ENCODE measurements around the gene GRIK1. TPM values are rescaled to one million over a fixed set of nuclear protein-coding genes. Genes with fewer than 3 reads are reported as not detected.

Gene GRIK1
- total RNA-seq, 1 experiment from 2014 or later: not detected

- no peak for DNase-seq (ENCODE audit: low read depth)
Measured at GRCh38 chr21:29909571-29909970, 30.2 kb downstream of the GRIK1 start.

- DNase-seq (ENCODE audit: low read depth): peak; percentile 24
Measured at GRCh38 chr21:29904359-29905282, 35.2 kb downstream of the GRIK1 start.

GRCh38 chr21:29896884-29897283 lies 42.9 kb downstream of the GRIK1 start:
- DNase-seq (ENCODE audit: low read depth): no peak

- DNase-seq (ENCODE audit: low read depth): no peak
Measured at GRCh38 chr21:29893687-29894086, 46.1 kb downstream of the GRIK1 start.

GRCh38 chr21:29892379-29892778 lies 47.4 kb downstream of the GRIK1 start:
- no peak for DNase-seq (ENCODE audit: low read depth)

- no peak for DNase-seq (ENCODE audit: low read depth)
Measured at GRCh38 chr21:29888437-29888836, 51.4 kb downstream of the GRIK1 start.

- no peak for DNase-seq (ENCODE audit: low read depth)
Measured at GRCh38 chr21:29887313-29888009, 52.3 kb downstream of the GRIK1 start.

- DNase-seq (ENCODE audit: low read depth): no peak
Measured at GRCh38 chr21:29885491-29885890, 54.3 kb downstream of the GRIK1 start.

- DNase-seq (ENCODE audit: low read depth): no peak
Measured at GRCh38 chr21:29875873-29876272, 63.9 kb downstream of the GRIK1 start.

GRCh38 chr21:29875036-29875716 lies 64.6 kb downstream of the GRIK1 start:
- no peak for DNase-seq (ENCODE audit: low read depth)

- no peak for DNase-seq (ENCODE audit: low read depth)
Measured at GRCh38 chr21:29873908-29874307, 65.9 kb downstream of the GRIK1 start.

GRCh38 chr21:29870814-29871213 lies 69.0 kb downstream of the GRIK1 start:
- no peak for DNase-seq (ENCODE audit: low read depth)

- no peak for DNase-seq (ENCODE audit: low read depth)
Measured at GRCh38 chr21:29867796-29868195, 72.0 kb downstream of the GRIK1 start.

GRCh38 chr21:29860346-29860745 lies 79.5 kb downstream of the GRIK1 start:
- DNase-seq (ENCODE audit: low read depth): no peak

GRCh38 chr21:29857150-29857549 lies 82.6 kb downstream of the GRIK1 start:
- no peak for DNase-seq (ENCODE audit: low read depth)

- no peak for DNase-seq (ENCODE audit: low read depth)
Measured at GRCh38 chr21:29854795-29855194, 85.0 kb downstream of the GRIK1 start.

- DNase-seq (ENCODE audit: low read depth): no peak
Measured at GRCh38 chr21:29851611-29852010, 88.2 kb downstream of the GRIK1 start.

GRCh38 chr21:29849735-29850176 lies 90.0 kb downstream of the GRIK1 start:
- peak; percentile 42 for DNase-seq (ENCODE audit: low read depth)

- DNase-seq (ENCODE audit: low read depth): no peak
Measured at GRCh38 chr21:29843804-29844203, 96.0 kb downstream of the GRIK1 start.

- no peak for DNase-seq (ENCODE audit: low read depth)
Measured at GRCh38 chr21:29834617-29835016, 105.2 kb downstream of the GRIK1 start.

- DNase-seq (ENCODE audit: low read depth): no peak
Measured at GRCh38 chr21:29832217-29832616, 107.6 kb downstream of the GRIK1 start.

GRCh38 chr21:29829564-29830275 lies 110.1 kb downstream of the GRIK1 start:
- no peak for DNase-seq (ENCODE audit: low read depth)

Data from RPMI7951 (cell line).